DMS153 (cell line): ENCODE measurements around the gene FAM111A.

Experiments
- DNase-seq: peaks from one replicate; lab custom pipeline; 2025; lab: John Stamatoyannopoulos, UW

The FAM111A gene

GRCh38 chr11:59141673-59142460 lies 789 bp upstream of the FAM111A start:
- no peak for DNase-seq

- no peak for DNase-seq
Measured at GRCh38 chr11:59144096-59144495, 1.4 kb downstream of the FAM111A start.

GRCh38 chr11:59144579-59145345 lies 2.1 kb downstream of the FAM111A start:
- DNase-seq = peak; percentile 97

- no peak for DNase-seq
Measured at GRCh38 chr11:59145534-59145933, 2.9 kb downstream of the FAM111A start.

- no peak for DNase-seq
Measured at GRCh38 chr11:59151761-59152160, 9.1 kb downstream of the FAM111A start.

GRCh38 chr11:59152312-59152951 lies 9.8 kb downstream of the FAM111A start:
- DNase-seq = no peak

- no peak for DNase-seq
Measured at GRCh38 chr11:59154610-59155009, 12.0 kb downstream of the FAM111A start.

- no peak for DNase-seq
Measured at GRCh38 chr11:59157433-59157832, 14.8 kb downstream of the FAM111A start.

- DNase-seq = peak; percentile 67
Measured at GRCh38 chr11:59158206-59159068, 15.8 kb downstream of the FAM111A start.

- no peak for DNase-seq
Measured at GRCh38 chr11:59164028-59164427, 21.4 kb downstream of the FAM111A start.

- DNase-seq = peak; percentile 72
Measured at GRCh38 chr11:59171508-59172322, 29.1 kb downstream of the FAM111A start, which contains the start of gene DTX4. DTX4 (plus strand) TSS chr11:59172132; CDS start chr11:59172596, 464 bp downstream.

GRCh38 chr11:59172345-59173079 lies 29.9 kb downstream of the FAM111A start:
- DNase-seq = no peak

- no peak for DNase-seq
Measured at GRCh38 chr11:59173080-59173963, 30.7 kb downstream of the FAM111A start.

GRCh38 chr11:59173964-59174663 lies 31.5 kb downstream of the FAM111A start:
- DNase-seq = no peak

- no peak for DNase-seq
Measured at GRCh38 chr11:59174664-59175033, 32.0 kb downstream of the FAM111A start.

- DNase-seq = no peak
Measured at GRCh38 chr11:59175091-59175501, 32.4 kb downstream of the FAM111A start.

- DNase-seq = no peak
Measured at GRCh38 chr11:59176330-59176729, 33.7 kb downstream of the FAM111A start.

- DNase-seq = no peak
Measured at GRCh38 chr11:59178402-59178801, 35.7 kb downstream of the FAM111A start.

GRCh38 chr11:59179121-59179520 lies 36.5 kb downstream of the FAM111A start:
- DNase-seq = no peak
